Heart left ventricle (tissue), 16 donors: ENCODE data around the gene RND3. TPM values are rescaled to one million over a fixed set of nuclear protein-coding genes. Genes with fewer than 3 reads are reported as not detected.

ENCODE experiments used
- ATAC-seq, 4 donors: fragments of 200-7000 bp; cut with Tn5 transposase; one replicate each; pipeline ENCODE4 v1.9.1; 2020 to 2022; ENCODE audit warnings: moderate library complexity in 4 of 4, mild to moderate bottlenecking in 3 of 4, moderate number of reproducible peaks in 1 of 4
- DNase-seq, 5 donors: peaks; one replicate each; pipeline ENCODE4 v3.0.0-alpha.2; 2020
- H3K27ac ChIP-seq, 12 donors: fragments of 200-600 bp; sonication (generic) in 4 of 12; one replicate each; pipeline versions ENCODE4 v1.5.0 to v1.8.0; 2016 to 2022; ENCODE audit warnings: mild to moderate bottlenecking in 2 of 12
- H3K27me3 ChIP-seq, 9 donors: fragments of 200-600 bp; sonication (generic) in 2 of 9; one replicate each; pipeline versions ENCODE4 v1.5.1 to v1.8.0; 2016 to 2022; ENCODE audit warnings: mild to moderate bottlenecking in 3 of 9
- H3K36me3 ChIP-seq, 9 donors: fragments of 200-600 bp; sonication (generic) in 2 of 9; one replicate each; pipeline versions ENCODE4 v1.5.0 to v1.8.0; 2018 to 2022; ENCODE audit warnings: mild to moderate bottlenecking in 2 of 9
- H3K4me1 ChIP-seq, 12 donors: fragments of 200-600 bp; sonication (generic) in 4 of 12; one replicate each; pipeline versions ENCODE4 v1.5.0 to v1.8.0; 2016 to 2022; ENCODE audit warnings: mild to moderate bottlenecking in 3 of 12
- H3K4me3 ChIP-seq, 12 donors: fragments of 200-600 bp; sonication (generic) in 4 of 12; one replicate each; pipeline versions ENCODE4 v1.5.0 to v1.8.0; 2017 to 2022; ENCODE audit warnings: mild to moderate bottlenecking in 9 of 12, moderate library complexity in 4 of 12
- H3K9me3 ChIP-seq, 12 donors: fragments of 200-600 bp; sonication (generic) in 4 of 12; one replicate each; pipeline versions ENCODE4 v1.5.0 to v1.8.0; 2016 to 2022; ENCODE audit warnings: mild to moderate bottlenecking in 1 of 12
- CTCF ChIP-seq, 12 donors: fragments of 200-600 bp; sonication (generic) in 4 of 12; IDR thresholded peaks; one replicate each; pipeline versions ENCODE4 v1.5.0 to v1.8.0; 2018 to 2022; ENCODE audit warnings: antibody characterized with exemption in 12 of 12, mild to moderate bottlenecking in 5 of 12
- POLR2A ChIP-seq, 2 donors: fragments of 450-650 bp; IDR thresholded peaks; one replicate each; pipeline ENCODE4 v1.6.1; 2017; ENCODE audit warnings: antibody characterized with exemption in 2 of 2, mild to moderate bottlenecking in 2 of 2, moderate library complexity in 2 of 2
- WGBS, 4 donors: extraction: QIAGEN DNeasy Blood & Tissue Kit in 2 of 4; methylation state at CpG; one replicate each; pipeline versions ENCODE4 v1.1.5 to v1.1.7; 2013 to 2018; 5-methylcytosine and 5-hydroxymethylcytosine counted together
- intact Hi-C, 10 donors: fragments of 100-400 bp; cut with DNase I; formaldehyde crosslinking; loops; one replicate each; pipeline versions ENCODE4 v1.11.1 to v1.14.2; 2022
- polyA plus RNA-seq, 2 donors: library from polyadenylated mRNA; stranded (reverse); fragments of 200-250 nt; gene quantifications; one replicate each; pipeline ENCODE4 v1.2.3, GENCODE V29; 2013
- total RNA-seq, 9 donors: library from RNA; depleted of rRNA in 2 of 9; stranded (reverse); fragments of >200 nt in 2 of 9; fragmentation: NEBNext Ultra II Directional in 3 of 9; extraction: Animal tissue kit (Norgen Biotek cat#: 25700) in 3 of 9; gene quantifications; one replicate each; pipeline versions ENCODE4 v1.1.0 to v1.2.4, GENCODE V29; 2016 to 2023
- donor health status: ischemic (EF 13 %, LVEDD 7.1; RV severe dilation, severe dysfunction).
- donor health status: healthy with polysubstance abuse.
- donor health status: DM: no; HTN: yes; CAD: no.
- donor health status: DM: no; HTN: no; CAD: no.
- donor health status: ischemic (EF 25% LVEDD 6.9; RV normal size, moderate dysfunction).
- donor health status: ischemic (EF 25% LVEDD 5.7; RV mildly dilated, moderate dysfunction).
- donor health status: healthy.
- donor health status: DM: yes; HTN: yes; CAD: no.
- donor health status: ischemic (EF 35%, LVEDD 5.7; RV mildly dilated, moderate dysfunction).
- donor health status: nonischemic (EF 11% LVEDD 7.7; RV severe dilation, severe dysfunction).
- donor health status: DM: yes; HTN: yes; CAD: no.
- donor health status: PGD.
- donor health status: ischemic (EF 29% LVEDD 5.4; RV normal size, mild dysfunction).
- donor health status: nonischemic (EF 23%, LVEDD 6.1; RV moderate dilation, normal function).

RND3 gene
- total and polyA plus RNA-seq, 11 donors: 16.8 to 40.1 (median 30.2) TPM

GRCh38 chr2:150482111-150482510 is 5.4 kb downstream of the RND3 start:
- Histone ChIP-seq H3K9me3 (no peaks in the 10 kb centered on the region), H3K36me3 (no peaks in the 10 kb centered on the region), H3K4me1 (peaks cover 6 to 79% (median 65%) of the 10 kb centered on the region in 12 donors), H3K27me3 (peaks cover 0 to 17% (median 0%) of the 10 kb centered on the region in 9 donors), H3K4me3 (peak overlapping the region in 3 of 12 donors; percentile 7 to 88 (median 10)), H3K27ac (peak overlapping the region; percentile 15 to 99 (median 88))
- ATAC-seq (no peak), DNase-seq (no peak)
- TF ChIP-seq CTCF (IDR thresholded peaks at IDR 0.05): no peak
- no peak for TF ChIP-seq POLR2A (IDR thresholded peaks at IDR 0.05)
- intact Hi-C loops: loop anchor here in 5 of 10 donors (10.0 kb wide), 5 partner anchors 57 to 677 kb away; no protein-coding TSS in a partner anchor

GRCh38 chr2:150480971-150481830 is 6.3 kb downstream of the RND3 start:
- Histone ChIP-seq H3K4me3 (peak overlapping the region in 1 of 12 donors; percentile 7), H3K9me3 (no peaks in the 10 kb centered on the region), H3K27me3 (peaks cover 0 to 14% (median 0%) of the 10 kb centered on the region in 9 donors), H3K4me1 (peaks cover 6 to 88% (median 73%) of the 10 kb centered on the region in 12 donors), H3K36me3 (no peaks in the 10 kb centered on the region), H3K27ac (peak overlapping the region; percentile 15 to 99 (median 88))
- 77 to 79% (median 78%) methylated on average over 6 of the region's 6 CpGs for WGBS, 4 donors
- no peak for DNase-seq
- intact Hi-C loops: loop anchor here in 5 of 10 donors (10.0 kb wide), 5 partner anchors 56 to 676 kb away; no protein-coding TSS in a partner anchor
- TF ChIP-seq POLR2A (IDR thresholded peaks at IDR 0.05) (no peak), CTCF (IDR thresholded peaks at IDR 0.05) (no peak)
- ATAC-seq: no peak

GRCh38 chr2:150480241-150480640 is 7.2 kb downstream of the RND3 start:
- H3K27me3 ChIP-seq: peaks cover 0 to 4% (median 0%) of the 10 kb centered on the region in 9 donors
- H3K27ac ChIP-seq: peak overlapping the region in 11 of 12 donors; percentile 15 to 99 (median 79)
- no peaks in the 10 kb centered on the region for H3K9me3 ChIP-seq
- intact Hi-C loops: loop anchor here in 5 of 10 donors (10.0 kb wide), 5 partner anchors 55 to 675 kb away; no protein-coding TSS in a partner anchor
- ATAC-seq (no peak), DNase-seq (no peak)
- H3K4me3 ChIP-seq: no peak overlapping the region
- H3K36me3 ChIP-seq: no peaks in the 10 kb centered on the region
- TF ChIP-seq POLR2A (IDR thresholded peaks at IDR 0.05) (no peak), CTCF (IDR thresholded peaks at IDR 0.05) (no peak)
- peaks cover 11 to 97% (median 82%) of the 10 kb centered on the region in 12 donors for H3K4me1 ChIP-seq
- 41 to 74% (median 67%) methylated on average over 5 of the region's 5 CpGs for WGBS, 4 donors
